ENCODE data around the gene CENPO.

DNA sequence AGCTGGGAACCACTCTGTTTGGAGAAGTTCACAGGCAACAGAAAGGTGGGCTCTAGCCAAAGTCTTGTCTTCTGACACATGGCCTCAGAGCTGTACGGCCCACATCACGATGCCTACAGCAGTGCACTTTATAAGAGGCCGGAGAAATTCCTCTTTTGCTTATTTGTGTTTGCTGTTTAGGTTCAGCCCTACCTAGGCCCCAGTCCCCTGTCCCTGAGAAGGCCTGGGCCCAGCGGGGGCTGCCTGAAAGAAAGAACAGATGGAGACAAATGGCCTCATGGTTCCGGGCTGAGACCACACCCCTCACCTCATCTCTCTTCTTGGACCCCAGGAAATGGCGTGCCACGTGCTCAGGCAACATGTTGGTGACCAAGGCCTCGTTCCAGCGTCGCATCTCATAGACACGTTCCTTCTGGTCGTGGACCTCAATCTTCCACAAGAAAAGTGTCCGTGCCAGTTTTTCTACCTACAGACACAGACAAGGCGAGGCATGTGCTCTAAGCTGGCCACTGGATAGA lies 30.9 kb downstream of the CENPO start:
- TF ChIP-seq POLR2AphosphoS5 (IDR thresholded peaks at IDR 0.05; ENCODE audit: low read depth, low read length) (no peak), POLR2A (IDR thresholded peaks at IDR 0.05; ENCODE audit: low read depth, low read length) (no peak), SPI1 (IDR thresholded peaks at IDR 0.05; ENCODE audit: low read depth, low read length) (no peak), TAF1 (IDR thresholded peaks at IDR 0.05; ENCODE audit: low read depth, low read length) (no peak), PAX5 (IDR thresholded peaks at IDR 0.05; ENCODE audit: insufficient read depth, low read length, severe bottlenecking) (no peak)
